HG03025 (cell line): ENCODE measurements around the gene NOTCH2NLA.
"Not testable (repeated sequence)": the region's sequence is repeated elsewhere in the genome, so short reads cannot be mapped to it uniquely, and the experiment has no call there.

Experiments used
- ATAC-seq: cut with Tn5 transposase; IDR thresholded peaks from one replicate; pipeline ENCODE4 v1.9.1; 2021; ENCODE audit warnings: mild to moderate bottlenecking, moderate library complexity; ENCODE audit not compliant: unreplicated experiment, low FRiP score

Gene NOTCH2NLA

DNA sequence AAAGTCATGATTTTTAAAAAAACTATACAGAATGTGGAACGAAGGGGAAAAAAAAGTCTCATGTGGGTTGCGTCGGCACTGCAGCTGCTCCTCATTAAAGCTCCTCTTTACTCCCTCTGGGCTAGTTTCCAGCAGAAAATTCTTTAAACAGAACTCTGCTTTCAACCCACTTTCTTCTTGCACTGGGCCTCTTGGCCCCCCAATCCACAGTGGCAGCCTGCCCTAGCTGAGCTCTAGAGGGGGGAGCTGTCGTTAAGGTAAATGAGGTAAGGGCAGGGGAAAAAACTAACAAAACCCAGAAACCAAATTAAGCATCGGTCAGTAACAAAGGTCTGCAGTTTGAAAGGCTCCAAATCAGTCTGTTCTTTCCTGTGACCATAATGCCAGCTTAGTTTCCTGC is 54.3 kb downstream of the NOTCH2NLA start:
- ATAC-seq, result not testable (repeated sequence)

DNA sequence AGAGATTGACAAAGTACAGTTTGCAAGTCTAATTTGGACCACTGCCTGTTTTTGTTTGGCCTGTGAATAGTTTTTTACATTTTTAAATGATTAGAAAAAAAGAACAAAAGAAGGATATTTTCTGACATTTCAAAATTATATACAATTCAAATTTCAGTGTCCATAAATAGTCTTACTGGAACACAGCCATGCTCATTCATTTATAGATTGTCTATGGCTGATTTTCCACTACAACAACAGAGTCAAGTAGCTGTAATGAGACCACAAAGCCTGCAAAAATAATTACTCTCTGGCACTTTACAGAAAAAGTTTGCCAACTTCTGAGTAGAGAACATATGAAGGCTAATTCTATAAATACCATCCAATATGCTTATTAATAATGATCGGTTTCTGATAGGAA is 61.1 kb downstream of the NOTCH2NLA start:
- not testable (repeated sequence) for ATAC-seq

DNA sequence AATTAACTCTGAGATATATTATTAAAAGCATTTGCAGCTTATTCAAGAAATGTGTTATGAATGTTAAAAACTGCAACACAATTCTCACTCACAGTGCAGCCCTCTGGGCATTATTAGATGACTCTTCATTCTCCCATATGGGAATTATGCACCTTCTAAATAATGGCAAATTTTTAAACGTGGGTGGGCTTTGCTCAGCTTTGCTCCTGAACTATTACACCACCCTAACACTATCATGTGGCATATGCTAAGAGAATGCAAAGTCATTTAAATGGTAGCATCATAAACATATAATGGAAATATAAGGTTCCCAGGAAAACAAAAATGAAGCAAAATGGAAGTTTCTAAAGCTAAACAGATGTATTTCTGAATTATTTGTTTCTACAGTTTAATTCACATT is 61.5 kb downstream of the NOTCH2NLA start:
- ATAC-seq, result not testable (repeated sequence)

DNA sequence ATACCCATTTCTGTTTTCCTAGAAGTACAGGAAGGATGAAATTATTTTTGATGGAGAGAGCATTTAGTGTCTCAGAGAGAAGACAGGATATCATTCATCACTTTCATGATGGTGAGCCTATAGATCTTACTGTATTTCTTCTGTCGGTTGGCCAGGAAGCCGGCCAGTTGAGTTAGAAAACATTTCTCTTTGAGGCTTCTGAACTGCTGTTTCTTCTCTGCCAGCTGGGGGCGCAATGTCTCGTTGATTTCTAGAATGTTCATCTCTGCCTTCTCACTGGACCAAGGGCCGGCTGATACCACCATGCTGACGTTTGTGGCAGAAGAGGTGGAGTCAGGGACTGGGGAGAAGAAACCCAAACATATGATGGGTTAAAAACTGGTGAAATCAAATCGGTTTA is 84.4 kb downstream of the NOTCH2NLA start, which contains the start of gene NBPF10:
Gene NBPF10, minus strand, starts transcription at position 340 of the 400 bp plus-strand sequence. Its CDS starts 35 bp downstream, at position 305.
- not testable (repeated sequence) for ATAC-seq
